Renal pelvis (tissue), 12 donors: ENCODE data around the gene NDUFB1. TPM values are rescaled to one million over a fixed set of nuclear protein-coding genes. Genes with fewer than 3 reads are reported as not detected.

ENCODE experiments used
- DNase-seq: peaks from one replicate; pipeline ENCODE4 v3.0.0-alpha.2; 2013
- long read RNA-seq, 16 experiments: transcript quantifications; one replicate each; lab custom pipeline, GENCODE V29; 2026
- polyA plus RNA-seq, 3 donors: library from polyadenylated mRNA; unstranded; fragments of 120-200 nt; gene quantifications; one replicate each; pipeline ENCODE4 v1.2.1, GENCODE V29; 2013; ENCODE audit not compliant: insufficient read length in 3 of 3

Gene NDUFB1
- 100 to 1,000 TPM; 173 to 182 (median 178) TPM for polyA plus RNA-seq
- long read RNA-seq, donor 1, transcript NDUFB1-203 (2 exons, 1,333 nt): minor isoform, 50 of 255 reads
- long read RNA-seq, donor 1, transcript NDUFB1-201 (3 exons, 528 nt): major isoform, 181 of 255 reads
- long read RNA-seq, donor 1, partial matches to known transcripts: 20 of 255 reads
- long read RNA-seq, donor 1, other reads (novel, unspliced or antisense): 0 of 255 reads
- long read RNA-seq, donor 2, transcript NDUFB1-202 (4 exons, 454 nt): minor isoform, 5 of 291 reads
- long read RNA-seq, donor 2, transcript NDUFB1-201 (3 exons, 528 nt): major isoform, 231 of 291 reads
- long read RNA-seq, donor 2, transcript NDUFB1-203 (2 exons, 1,333 nt): minor isoform, 54 of 291 reads
- long read RNA-seq, donor 2, partial matches to known transcripts: 0 of 291 reads
- long read RNA-seq, donor 2, other reads (novel, unspliced or antisense): 0 of 291 reads
- long read RNA-seq, donor 3, transcript NDUFB1-203 (2 exons, 1,333 nt): minor isoform, 57 of 230 reads
- long read RNA-seq, donor 3, transcript NDUFB1-201 (3 exons, 528 nt): major isoform, 170 of 230 reads
- long read RNA-seq, donor 3, partial matches to known transcripts: 0 of 230 reads
- long read RNA-seq, donor 3, other reads (novel, unspliced or antisense): 0 of 230 reads
- long read RNA-seq, donor 4, transcript NDUFB1-201 (3 exons, 528 nt): major isoform, 266 of 349 reads
- long read RNA-seq, donor 4, transcript NDUFB1-203 (2 exons, 1,333 nt): minor isoform, 73 of 349 reads
- long read RNA-seq, donor 4, partial matches to known transcripts: 6 of 349 reads
- long read RNA-seq, donor 4, other reads (novel, unspliced or antisense): 0 of 349 reads
- long read RNA-seq, donor 5, transcript NDUFB1-203 (2 exons, 1,333 nt): minor isoform, 21 of 128 reads
- long read RNA-seq, donor 5, transcript NDUFB1-201 (3 exons, 528 nt): major isoform, 106 of 128 reads
- long read RNA-seq, donor 5, partial matches to known transcripts: 0 of 128 reads
- long read RNA-seq, donor 5, other reads (novel, unspliced or antisense): 0 of 128 reads
- long read RNA-seq, donor 6, transcript NDUFB1-203 (2 exons, 1,333 nt): minor isoform, 53 of 203 reads
- long read RNA-seq, donor 6, transcript NDUFB1-202 (4 exons, 454 nt): minor isoform, 9 of 203 reads
- long read RNA-seq, donor 6, transcript NDUFB1-201 (3 exons, 528 nt): major isoform, 135 of 203 reads
- long read RNA-seq, donor 6, partial matches to known transcripts: 5 of 203 reads
- long read RNA-seq, donor 6, other reads (novel, unspliced or antisense): 0 of 203 reads
- long read RNA-seq, donor 7, transcript NDUFB1-203 (2 exons, 1,333 nt): minor isoform, 69 of 352 reads
- long read RNA-seq, donor 7, transcript NDUFB1-201 (3 exons, 528 nt): major isoform, 209 of 352 reads
- long read RNA-seq, donor 7, partial matches to known transcripts: 71 of 352 reads
- long read RNA-seq, donor 7, other reads (novel, unspliced or antisense): 0 of 352 reads
- long read RNA-seq, donor 8, transcript NDUFB1-201 (3 exons, 528 nt): major isoform, 69 of 90 reads
- long read RNA-seq, donor 8, transcript NDUFB1-203 (2 exons, 1,333 nt): minor isoform, 18 of 90 reads
- long read RNA-seq, donor 8, partial matches to known transcripts: 0 of 90 reads
- long read RNA-seq, donor 8, other reads (novel, unspliced or antisense): 0 of 90 reads
- long read RNA-seq, donor 9, transcript NDUFB1-203 (2 exons, 1,333 nt): minor isoform, 56 of 278 reads
- long read RNA-seq, donor 9, transcript NDUFB1-201 (3 exons, 528 nt): major isoform, 216 of 278 reads
- long read RNA-seq, donor 9, transcript NDUFB1-202 (4 exons, 454 nt): minor isoform, 6 of 278 reads
- long read RNA-seq, donor 9, partial matches to known transcripts: 0 of 278 reads
- long read RNA-seq, donor 9, other reads (novel, unspliced or antisense): 0 of 278 reads
- long read RNA-seq, donor 10, transcript NDUFB1-203 (2 exons, 1,333 nt): minor isoform, 46 of 200 reads
- long read RNA-seq, donor 10, transcript NDUFB1-201 (3 exons, 528 nt): major isoform, 149 of 200 reads
- long read RNA-seq, donor 10, partial matches to known transcripts: 0 of 200 reads
- long read RNA-seq, donor 10, other reads (novel, unspliced or antisense): 0 of 200 reads
- long read RNA-seq, donor 11, transcript NDUFB1-203 (2 exons, 1,333 nt): minor isoform, 51 of 158 reads
- long read RNA-seq, donor 11, transcript NDUFB1-201 (3 exons, 528 nt): major isoform, 104 of 158 reads
- long read RNA-seq, donor 11, partial matches to known transcripts: 0 of 158 reads
- long read RNA-seq, donor 11, other reads (novel, unspliced or antisense): 0 of 158 reads
- long read RNA-seq, donor 12, transcript NDUFB1-203 (2 exons, 1,333 nt): minor isoform, 60 of 237 reads
- long read RNA-seq, donor 12, transcript NDUFB1-201 (3 exons, 528 nt): major isoform, 176 of 237 reads
- long read RNA-seq, donor 12, partial matches to known transcripts: 0 of 237 reads
- long read RNA-seq, donor 12, other reads (novel, unspliced or antisense): 0 of 237 reads
- long read RNA-seq, donor 13, transcript NDUFB1-201 (3 exons, 528 nt): major isoform, 126 of 182 reads
- long read RNA-seq, donor 13, transcript NDUFB1-203 (2 exons, 1,333 nt): minor isoform, 49 of 182 reads
- long read RNA-seq, donor 13, partial matches to known transcripts: 5 of 182 reads
- long read RNA-seq, donor 13, other reads (novel, unspliced or antisense): 0 of 182 reads
- long read RNA-seq, donor 14: 0 reads
- long read RNA-seq, donor 15: 0 reads
- long read RNA-seq, donor 16, transcript NDUFB1-201 (3 exons, 528 nt): major isoform, 196 of 263 reads
- long read RNA-seq, donor 16, transcript NDUFB1-202 (4 exons, 454 nt): minor isoform, 6 of 263 reads
- long read RNA-seq, donor 16, transcript NDUFB1-203 (2 exons, 1,333 nt): minor isoform, 58 of 263 reads
- long read RNA-seq, donor 16, partial matches to known transcripts: 0 of 263 reads
- long read RNA-seq, donor 16, other reads (novel, unspliced or antisense): 0 of 263 reads

- DNase-seq: peak; percentile 84
Observed at GRCh38 chr14:92121670-92122350, at the start of gene NDUFB1, which contains the start of gene CPSF2. Gene NDUFB1 (minus strand): TSS chr14:92121706. CDS start chr14:92117637, 4,069 bp downstream. Gene CPSF2 (plus strand): TSS chr14:92121969. CDS start chr14:92130985, 9,016 bp downstream.

- no peak for DNase-seq
Observed at GRCh38 chr14:92164958-92165357, 43.5 kb upstream of the NDUFB1 start.

- DNase-seq: no peak
Observed at GRCh38 chr14:92161521-92161920, 40.0 kb upstream of the NDUFB1 start.

GRCh38 chr14:92160619-92161018 lies 39.1 kb upstream of the NDUFB1 start:
- no peak for DNase-seq

GRCh38 chr14:92154283-92154942 lies 32.9 kb upstream of the NDUFB1 start:
- no peak for DNase-seq

- DNase-seq: no peak
Observed at GRCh38 chr14:92153581-92153980, 32.1 kb upstream of the NDUFB1 start.

- no peak for DNase-seq
Observed at GRCh38 chr14:92144708-92145107, 23.2 kb upstream of the NDUFB1 start.

- DNase-seq: no peak
Observed at GRCh38 chr14:92143962-92144361, 22.5 kb upstream of the NDUFB1 start.

- DNase-seq: no peak
Observed at GRCh38 chr14:92143309-92143708, 21.8 kb upstream of the NDUFB1 start.

GRCh38 chr14:92135269-92135668 lies 13.8 kb upstream of the NDUFB1 start:
- DNase-seq: no peak

GRCh38 chr14:92134456-92134855 lies 12.9 kb upstream of the NDUFB1 start:
- no peak for DNase-seq

- DNase-seq: no peak
Observed at GRCh38 chr14:92122761-92123160, 1.3 kb upstream of the NDUFB1 start.

- DNase-seq: peak; percentile 58
Observed at GRCh38 chr14:92122351-92122677, 808 bp upstream of the NDUFB1 start.

GRCh38 chr14:92121207-92121669 lies 268 bp downstream of the NDUFB1 start:
- peak; percentile 20 for DNase-seq

- no peak for DNase-seq
Observed at GRCh38 chr14:92109490-92109889, 12.0 kb downstream of the NDUFB1 start.

GRCh38 chr14:92108345-92109254 lies 12.9 kb downstream of the NDUFB1 start:
- peak; percentile 15 for DNase-seq
